ENCODE results near the gene VSTM4. TPM values are rescaled to one million over a fixed set of nuclear protein-coding genes. Genes with fewer than 3 reads are reported as not detected.

VSTM4 gene
- total and polyA plus RNA-seq, 4 donors = 1.0 to 3.1 (median 2.0) TPM

DNA sequence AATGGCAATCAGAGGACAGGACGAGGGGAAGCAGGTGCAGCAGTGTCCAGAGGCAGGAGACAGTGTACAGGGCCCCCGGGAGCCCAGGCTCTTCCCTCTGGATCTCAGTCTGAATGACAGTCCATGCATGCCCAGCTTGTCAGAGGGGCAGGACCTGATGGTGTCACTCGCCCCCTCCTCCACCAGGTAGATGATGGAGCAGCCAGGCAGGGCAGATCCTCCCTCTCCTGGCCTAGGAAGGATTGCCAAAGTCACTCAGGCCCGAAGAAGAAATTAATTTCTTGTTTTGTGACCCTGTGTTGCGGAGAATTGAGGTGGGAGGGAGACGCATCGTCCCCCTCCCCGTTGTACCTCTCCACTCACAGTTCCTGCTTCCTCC is 4.0 kb downstream of the VSTM4 start (continued):
- TF ChIP-seq, protein P1, sequence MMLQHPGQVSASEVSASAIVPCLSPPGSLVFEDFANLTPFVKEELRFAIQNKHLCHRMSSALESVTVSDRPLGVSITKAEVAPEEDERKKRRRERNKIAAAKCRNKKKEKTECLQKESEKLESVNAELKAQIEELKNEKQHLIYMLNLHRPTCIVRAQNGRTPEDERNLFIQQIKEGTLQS (IDR thresholded peaks at IDR 0.05) = no peak
- TF ChIP-seq SP1 (IDR thresholded peaks at IDR 0.05) (no peak), TAF1 (conservative IDR thresholded peaks at IDR 0.05) (no peak), FOXA1 (IDR thresholded peaks at IDR 0.05) (no peak)
- TF ChIP-seq, protein P2, sequence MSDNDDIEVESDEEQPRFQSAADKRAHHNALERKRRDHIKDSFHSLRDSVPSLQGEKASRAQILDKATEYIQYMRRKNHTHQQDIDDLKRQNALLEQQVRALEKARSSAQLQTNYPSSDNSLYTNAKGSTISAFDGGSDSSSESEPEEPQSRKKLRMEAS (IDR thresholded peaks at IDR 0.05) = no peak

DNA sequence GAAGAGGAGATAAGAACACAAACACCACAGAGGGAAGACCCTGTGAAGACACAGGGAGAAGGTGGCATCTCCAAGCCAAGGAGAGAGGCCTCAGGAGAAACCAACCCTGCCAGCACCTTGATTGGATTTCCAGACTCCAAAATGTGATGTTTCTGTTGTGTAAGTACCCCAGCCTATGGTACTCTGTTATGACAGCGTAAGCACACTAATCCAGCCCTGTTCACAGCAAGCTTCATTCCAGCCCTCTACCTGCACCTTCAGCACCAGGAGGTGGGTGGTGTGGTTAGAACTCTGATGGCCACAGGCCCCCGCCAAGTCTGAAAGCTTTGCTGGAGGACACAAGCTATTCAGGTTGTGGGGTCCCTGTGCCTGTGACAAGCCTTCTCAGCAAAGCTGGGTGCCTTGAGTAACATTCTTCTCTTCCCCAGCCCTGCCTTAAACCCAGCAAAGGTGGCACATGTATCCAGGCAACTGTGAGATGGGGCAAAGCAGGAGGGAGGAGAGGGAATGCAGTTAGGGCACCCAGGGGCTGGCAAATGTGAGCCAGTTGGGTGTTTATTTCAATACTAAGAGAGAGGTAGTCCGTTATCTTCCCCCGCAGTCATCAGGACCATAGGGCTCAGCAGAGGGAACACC is 4.5 kb downstream of the VSTM4 start:
- 96% methylated on average over 4 of the region's 4 CpGs for WGBS
- no peak for DNase-seq (ENCODE audit: low spot score)
- Histone ChIP-seq H3K4me3 (ENCODE audit: low read depth in 1 of 3, low read length in 3 of 3) (no peak overlapping the region), H3K36me3 (ENCODE audit: control insufficient read depth in 4 of 4, insufficient read depth in 3 of 4, low read depth in 1 of 4, low read length in 3 of 4) (no peaks in the 10 kb centered on the region), H3K9me3 (ENCODE audit: control insufficient read depth in 4 of 4, low read length in 3 of 4) (no peaks in the 10 kb centered on the region), H3K9ac (ENCODE audit: low read depth in 1 of 2, low read length in 2 of 2) (no peak overlapping the region), H3K27ac (ENCODE audit: low read depth in 1 of 2, low read length in 2 of 2) (no peak overlapping the region), H3K4me1 (ENCODE audit: control insufficient read depth in 4 of 4, insufficient read depth in 4 of 4, low read length in 3 of 4) (peaks cover 8 to 22% (median 17%) of the 10 kb centered on the region in 4 donors), H3K27me3 (ENCODE audit: control insufficient read depth in 4 of 4, insufficient read depth in 4 of 4, low read length in 3 of 4) (no peaks in the 10 kb centered on the region)
- TF ChIP-seq GABPA (IDR thresholded peaks at IDR 0.05 in 1 of 2, conservative IDR thresholded peaks at IDR 0.05 in 1 of 2) = no peak
- TF ChIP-seq, protein P1 (IDR thresholded peaks at IDR 0.05) = no peak
- TF ChIP-seq, protein P3, sequence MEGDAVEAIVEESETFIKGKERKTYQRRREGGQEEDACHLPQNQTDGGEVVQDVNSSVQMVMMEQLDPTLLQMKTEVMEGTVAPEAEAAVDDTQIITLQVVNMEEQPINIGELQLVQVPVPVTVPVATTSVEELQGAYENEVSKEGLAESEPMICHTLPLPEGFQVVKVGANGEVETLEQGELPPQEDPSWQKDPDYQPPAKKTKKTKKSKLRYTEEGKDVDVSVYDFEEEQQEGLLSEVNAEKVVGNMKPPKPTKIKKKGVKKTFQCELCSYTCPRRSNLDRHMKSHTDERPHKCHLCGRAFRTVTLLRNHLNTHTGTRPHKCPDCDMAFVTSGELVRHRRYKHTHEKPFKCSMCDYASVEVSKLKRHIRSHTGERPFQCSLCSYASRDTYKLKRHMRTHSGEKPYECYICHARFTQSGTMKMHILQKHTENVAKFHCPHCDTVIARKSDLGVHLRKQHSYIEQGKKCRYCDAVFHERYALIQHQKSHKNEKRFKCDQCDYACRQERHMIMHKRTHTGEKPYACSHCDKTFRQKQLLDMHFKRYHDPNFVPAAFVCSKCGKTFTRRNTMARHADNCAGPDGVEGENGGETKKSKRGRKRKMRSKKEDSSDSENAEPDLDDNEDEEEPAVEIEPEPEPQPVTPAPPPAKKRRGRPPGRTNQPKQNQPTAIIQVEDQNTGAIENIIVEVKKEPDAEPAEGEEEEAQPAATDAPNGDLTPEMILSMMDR (IDR thresholded peaks at IDR 0.05; ENCODE audit: low read depth, low read length, missing input control) = no peak
- TF ChIP-seq RAD21 (IDR thresholded peaks at IDR 0.05) = no peak
- TF ChIP-seq EGR1 (IDR thresholded peaks at IDR 0.05; ENCODE audit: low read depth in 2 of 2) = no peak
- TF ChIP-seq TAF1 (conservative IDR thresholded peaks at IDR 0.05) = no peak
- TF ChIP-seq RXRA (IDR thresholded peaks at IDR 0.05) = no peak
- TF ChIP-seq FOXA2 (IDR thresholded peaks at IDR 0.05) = no peak
- no peak for TF ChIP-seq JUND (IDR thresholded peaks at IDR 0.05)
- TF ChIP-seq, protein P4, sequence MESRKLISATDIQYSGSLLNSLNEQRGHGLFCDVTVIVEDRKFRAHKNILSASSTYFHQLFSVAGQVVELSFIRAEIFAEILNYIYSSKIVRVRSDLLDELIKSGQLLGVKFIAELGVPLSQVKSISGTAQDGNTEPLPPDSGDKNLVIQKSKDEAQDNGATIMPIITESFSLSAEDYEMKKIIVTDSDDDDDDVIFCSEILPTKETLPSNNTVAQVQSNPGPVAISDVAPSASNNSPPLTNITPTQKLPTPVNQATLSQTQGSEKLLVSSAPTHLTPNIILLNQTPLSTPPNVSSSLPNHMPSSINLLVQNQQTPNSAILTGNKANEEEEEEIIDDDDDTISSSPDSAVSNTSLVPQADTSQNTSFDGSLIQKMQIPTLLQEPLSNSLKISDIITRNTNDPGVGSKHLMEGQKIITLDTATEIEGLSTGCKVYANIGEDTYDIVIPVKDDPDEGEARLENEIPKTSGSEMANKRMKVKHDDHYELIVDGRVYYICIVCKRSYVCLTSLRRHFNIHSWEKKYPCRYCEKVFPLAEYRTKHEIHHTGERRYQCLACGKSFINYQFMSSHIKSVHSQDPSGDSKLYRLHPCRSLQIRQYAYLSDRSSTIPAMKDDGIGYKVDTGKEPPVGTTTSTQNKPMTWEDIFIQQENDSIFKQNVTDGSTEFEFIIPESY (IDR thresholded peaks at IDR 0.05) = no peak
- TF ChIP-seq, protein P2 (IDR thresholded peaks at IDR 0.05) = no peak
- TF ChIP-seq SP1 (IDR thresholded peaks at IDR 0.05) = no peak
- TF ChIP-seq, protein P5, sequence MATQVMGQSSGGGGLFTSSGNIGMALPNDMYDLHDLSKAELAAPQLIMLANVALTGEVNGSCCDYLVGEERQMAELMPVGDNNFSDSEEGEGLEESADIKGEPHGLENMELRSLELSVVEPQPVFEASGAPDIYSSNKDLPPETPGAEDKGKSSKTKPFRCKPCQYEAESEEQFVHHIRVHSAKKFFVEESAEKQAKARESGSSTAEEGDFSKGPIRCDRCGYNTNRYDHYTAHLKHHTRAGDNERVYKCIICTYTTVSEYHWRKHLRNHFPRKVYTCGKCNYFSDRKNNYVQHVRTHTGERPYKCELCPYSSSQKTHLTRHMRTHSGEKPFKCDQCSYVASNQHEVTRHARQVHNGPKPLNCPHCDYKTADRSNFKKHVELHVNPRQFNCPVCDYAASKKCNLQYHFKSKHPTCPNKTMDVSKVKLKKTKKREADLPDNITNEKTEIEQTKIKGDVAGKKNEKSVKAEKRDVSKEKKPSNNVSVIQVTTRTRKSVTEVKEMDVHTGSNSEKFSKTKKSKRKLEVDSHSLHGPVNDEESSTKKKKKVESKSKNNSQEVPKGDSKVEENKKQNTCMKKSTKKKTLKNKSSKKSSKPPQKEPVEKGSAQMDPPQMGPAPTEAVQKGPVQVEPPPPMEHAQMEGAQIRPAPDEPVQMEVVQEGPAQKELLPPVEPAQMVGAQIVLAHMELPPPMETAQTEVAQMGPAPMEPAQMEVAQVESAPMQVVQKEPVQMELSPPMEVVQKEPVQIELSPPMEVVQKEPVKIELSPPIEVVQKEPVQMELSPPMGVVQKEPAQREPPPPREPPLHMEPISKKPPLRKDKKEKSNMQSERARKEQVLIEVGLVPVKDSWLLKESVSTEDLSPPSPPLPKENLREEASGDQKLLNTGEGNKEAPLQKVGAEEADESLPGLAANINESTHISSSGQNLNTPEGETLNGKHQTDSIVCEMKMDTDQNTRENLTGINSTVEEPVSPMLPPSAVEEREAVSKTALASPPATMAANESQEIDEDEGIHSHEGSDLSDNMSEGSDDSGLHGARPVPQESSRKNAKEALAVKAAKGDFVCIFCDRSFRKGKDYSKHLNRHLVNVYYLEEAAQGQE (IDR thresholded peaks at IDR 0.05) = no peak
- TF ChIP-seq NR2F2 (IDR thresholded peaks at IDR 0.05) = no peak
- TF ChIP-seq HNF4A (conservative IDR thresholded peaks at IDR 0.05) = no peak
- TF ChIP-seq HNF4G (IDR thresholded peaks at IDR 0.05) = no peak

All from liver (tissue), 9 donors.